PC-9 (cell line): ENCODE measurements around the gene RNF180. TPM values are rescaled to one million over a fixed set of nuclear protein-coding genes. Genes with fewer than 3 reads are reported as not detected.

ENCODE experiments used
- BruUV-seq: library from RNA; stranded (reverse); fragments of 400-500 nt; replicated peaks from 2 replicates; lab custom pipeline; 2021; lab: Mats Ljungman, UMichigan
- CTCF ChIA-PET: fragments of 300-600 bp; sonication (Branson Sonifier 250); formaldehyde crosslinking; loops from one replicate; lab custom pipeline; 2022; ENCODE audit warnings: antibody characterized with exemption; lab: Charles Lee
- POLR2A ChIA-PET: fragments of 300-600 bp; sonication (Branson Sonifier 250); formaldehyde crosslinking; loops from one replicate; lab custom pipeline; 2022; ENCODE audit warnings: antibody characterized with exemption; ENCODE audit not compliant: unreplicated experiment; lab: Charles Lee
- DNase-seq, 2 experiments: peaks; one replicate each; pipeline versions ENCODE4 v3.0.0 to v3.0.0-alpha.2; 2015 to 2022; ENCODE audit warnings: mixed read lengths in 1 of 2
- H2AFZ ChIP-seq: fragments of 200-600 bp; sonication (generic); 2 replicates; pipeline ENCODE4 v1.8.1; 2017; ENCODE audit warnings: antibody characterized with exemption
- H3F3A ChIP-seq: fragments of 200-600 bp; sonication (generic); 2 replicates; pipeline ENCODE4 v1.8.1; 2017; ENCODE audit warnings: antibody characterized with exemption, mild to moderate bottlenecking, low read depth; ENCODE audit not compliant: insufficient read depth
- H3K27ac ChIP-seq: fragments of 200-600 bp; sonication (generic); 2 replicates; pipeline ENCODE4 v1.6.1; 2016; ENCODE audit warnings: mixed run types
- H3K27me3 ChIP-seq: fragments of 200-600 bp; sonication (generic); 2 replicates; pipeline ENCODE4 v1.6.1; 2016; ENCODE audit warnings: low read depth, mixed run types; ENCODE audit not compliant: insufficient read depth
- H3K36me3 ChIP-seq: fragments of 200-600 bp; sonication (generic); 2 replicates; pipeline ENCODE4 v1.6.1; 2016; ENCODE audit warnings: low read depth, mixed run types
- H3K4me1 ChIP-seq: fragments of 200-600 bp; sonication (generic); replicated peaks from 2 replicates; pipeline ENCODE4 v1.6.1; 2016; ENCODE audit warnings: mixed run types; ENCODE audit not compliant: insufficient read depth
- H3K4me2 ChIP-seq: fragments of 200-600 bp; sonication (generic); 2 replicates; pipeline ENCODE4 v1.6.1; 2017; ENCODE audit warnings: mixed run types
- H3K4me3 ChIP-seq: fragments of 200-600 bp; sonication (generic); 2 replicates; pipeline ENCODE4 v1.6.1; 2016; ENCODE audit warnings: mixed run types
- H3K79me2 ChIP-seq: fragments of 200-600 bp; sonication (generic); 2 replicates; pipeline ENCODE4 v1.6.1; 2017; ENCODE audit warnings: low read depth, mixed run types
- H3K9me2 ChIP-seq: fragments of 200-600 bp; sonication (generic); 2 replicates; pipeline ENCODE4 v1.8.1; 2017; ENCODE audit warnings: mild to moderate bottlenecking; ENCODE audit not compliant: insufficient read depth
- H3K9me3 ChIP-seq: fragments of 200-600 bp; sonication (generic); 2 replicates; pipeline ENCODE4 v1.8.1; 2016; ENCODE audit warnings: low read depth; ENCODE audit not compliant: insufficient read depth
- H4K20me1 ChIP-seq: fragments of 200-600 bp; sonication (generic); 2 replicates; pipeline ENCODE4 v1.8.1; 2017; ENCODE audit not compliant: insufficient read depth
- CTCF ChIP-seq: fragments of 200-600 bp; sonication (generic); conservative IDR thresholded peaks from 2 replicates; pipeline ENCODE4 v1.6.1; 2017; ENCODE audit warnings: mixed run types, antibody characterized with exemption, mild to moderate bottlenecking, moderate library complexity
- EZH2 ChIP-seq: fragments of 200-600 bp; sonication (generic); IDR thresholded peaks from 2 replicates; pipeline ENCODE4 v1.8.0; 2017; ENCODE audit warnings: antibody characterized with exemption, low read depth
- intact Hi-C: fragments of 100-400 bp; cut with micrococcal nuclease; formaldehyde crosslinking; loops from one replicate; pipeline ENCODE4 v1.10.0; 2022; ENCODE audit not compliant: unreplicated experiment
- total RNA-seq: library from RNA; stranded (reverse); gene quantifications from 2 replicates; pipeline ENCODE4 v1.2.3, GENCODE V29; 2021

RNF180 gene
- total RNA-seq, 1 experiment from 2014 or later = not detected

- H3K27me3 ChIP-seq = no peaks in the 10 kb centered on the region
- H3K4me1 ChIP-seq = no peaks in the 10 kb centered on the region
- no peak overlapping the region for H3K4me2 ChIP-seq
- DNase-seq = no peak
- no TSS peak for BruUV-seq
- H3K9me3 ChIP-seq = no peaks in the 10 kb centered on the region; the same call in 1 of the 2 replicates
- H3K4me3 ChIP-seq = no peak overlapping the region
- no peak overlapping the region for H3K27ac ChIP-seq
- H3K36me3 ChIP-seq = no peaks in the 10 kb centered on the region
- intact Hi-C loops = no loop called here
- no peak overlapping the region for H2AFZ ChIP-seq
- H3K9me2 ChIP-seq = no peaks in the 10 kb centered on the region
- POLR2A ChIA-PET = no interaction called here
- CTCF ChIA-PET = interaction anchor here (0.7 kb wide), 1 partner anchor 429 kb away, joined by 7 read pairs; no protein-coding TSS in a partner anchor
- TF ChIP-seq CTCF (no peak), EZH2 (no peak)
- H4K20me1 ChIP-seq = no peaks in the 10 kb centered on the region
- no peaks in the 10 kb centered on the region for H3F3A ChIP-seq
- H3K79me2 ChIP-seq = no peaks in the 10 kb centered on the region
Observed at GRCh38 chr5:64181440-64181839, 15.8 kb downstream of the RNF180 start.

GRCh38 chr5:64183956-64184355, 18.3 kb downstream of the RNF180 start:
- TF ChIP-seq CTCF (no peak), EZH2 (no peak)
- ChIA-PET POLR2A (no interaction called here), CTCF (no interaction called here)
- H3K4me1 ChIP-seq = no peaks in the 10 kb centered on the region
- H3F3A ChIP-seq = no peaks in the 10 kb centered on the region
- no peak overlapping the region for H2AFZ ChIP-seq
- no peak overlapping the region for H3K27ac ChIP-seq
- no peak for DNase-seq
- intact Hi-C loops = no loop called here
- H4K20me1 ChIP-seq = no peaks in the 10 kb centered on the region
- H3K9me3 ChIP-seq = no peaks in the 10 kb centered on the region; the same call in 1 of the 2 replicates
- H3K4me2 ChIP-seq = no peak overlapping the region
- H3K79me2 ChIP-seq = no peaks in the 10 kb centered on the region
- H3K9me2 ChIP-seq = no peaks in the 10 kb centered on the region
- no peaks in the 10 kb centered on the region for H3K36me3 ChIP-seq
- H3K27me3 ChIP-seq = no peaks in the 10 kb centered on the region
- H3K4me3 ChIP-seq = no peak overlapping the region
- BruUV-seq = no TSS peak

- Histone ChIP-seq H3F3A (no peaks in the 10 kb centered on the region), H3K9me3 (no peaks in the 10 kb centered on the region; the same call in 1 of the 2 replicates), H3K4me2 (no peak overlapping the region), H3K4me3 (no peak overlapping the region), H3K36me3 (no peaks in the 10 kb centered on the region), H3K27me3 (no peaks in the 10 kb centered on the region), H3K79me2 (no peaks in the 10 kb centered on the region), H2AFZ (no peak overlapping the region), H3K27ac (no peak overlapping the region), H4K20me1 (no peaks in the 10 kb centered on the region), H3K4me1 (no peaks in the 10 kb centered on the region), H3K9me2 (no peaks in the 10 kb centered on the region)
- TF ChIP-seq EZH2 = no peak
- no peak for TF ChIP-seq CTCF
- BruUV-seq = no TSS peak
- intact Hi-C loops = no loop called here
- no peak for DNase-seq
- ChIA-PET CTCF (no interaction called here), POLR2A (no interaction called here)
Observed at GRCh38 chr5:64184832-64185231, 19.2 kb downstream of the RNF180 start.
